Measurements from ENCODE around the gene PHIP.

DNA sequence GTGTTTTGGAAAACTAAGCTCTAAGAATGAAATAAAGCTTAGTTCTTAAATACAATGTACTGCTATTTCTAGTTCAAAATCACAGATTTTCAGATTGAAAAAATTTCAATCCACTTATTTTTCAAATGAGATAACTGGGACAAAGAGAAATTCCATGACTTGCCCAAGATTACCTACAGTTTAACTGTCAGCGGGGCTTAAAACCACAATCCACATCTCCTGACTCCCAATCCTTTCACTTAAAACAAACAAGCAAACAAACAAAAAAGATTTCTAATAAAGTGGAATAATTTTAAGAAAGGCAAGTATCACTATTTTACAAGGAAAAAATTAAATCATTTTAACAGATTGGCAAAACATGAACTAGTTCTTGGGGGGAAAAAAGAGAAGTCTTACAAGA, 4.2 kb downstream of the PHIP start:
- TF ChIP-seq, protein P1, sequence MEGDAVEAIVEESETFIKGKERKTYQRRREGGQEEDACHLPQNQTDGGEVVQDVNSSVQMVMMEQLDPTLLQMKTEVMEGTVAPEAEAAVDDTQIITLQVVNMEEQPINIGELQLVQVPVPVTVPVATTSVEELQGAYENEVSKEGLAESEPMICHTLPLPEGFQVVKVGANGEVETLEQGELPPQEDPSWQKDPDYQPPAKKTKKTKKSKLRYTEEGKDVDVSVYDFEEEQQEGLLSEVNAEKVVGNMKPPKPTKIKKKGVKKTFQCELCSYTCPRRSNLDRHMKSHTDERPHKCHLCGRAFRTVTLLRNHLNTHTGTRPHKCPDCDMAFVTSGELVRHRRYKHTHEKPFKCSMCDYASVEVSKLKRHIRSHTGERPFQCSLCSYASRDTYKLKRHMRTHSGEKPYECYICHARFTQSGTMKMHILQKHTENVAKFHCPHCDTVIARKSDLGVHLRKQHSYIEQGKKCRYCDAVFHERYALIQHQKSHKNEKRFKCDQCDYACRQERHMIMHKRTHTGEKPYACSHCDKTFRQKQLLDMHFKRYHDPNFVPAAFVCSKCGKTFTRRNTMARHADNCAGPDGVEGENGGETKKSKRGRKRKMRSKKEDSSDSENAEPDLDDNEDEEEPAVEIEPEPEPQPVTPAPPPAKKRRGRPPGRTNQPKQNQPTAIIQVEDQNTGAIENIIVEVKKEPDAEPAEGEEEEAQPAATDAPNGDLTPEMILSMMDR (IDR thresholded peaks at IDR 0.05; ENCODE audit: extremely low read depth in 1 of 2, insufficient read depth in 1 of 2, low read depth in 1 of 2, low read length in 2 of 2) = no peak
- no peak for TF ChIP-seq EZH2 (IDR thresholded peaks at IDR 0.05; ENCODE audit: borderline replicate concordance, low read depth, low read length, severe bottlenecking)
- no peak for TF ChIP-seq JUN (IDR thresholded peaks at IDR 0.05; ENCODE audit: borderline replicate concordance, insufficient read depth, insufficient read length, low read depth)
- no peak for TF ChIP-seq POLR2AphosphoS5 (IDR thresholded peaks at IDR 0.05; ENCODE audit: insufficient read depth, low read depth, low read length)
- TF ChIP-seq POLR2A (IDR thresholded peaks at IDR 0.05; ENCODE audit: low read depth, low read length) = no peak

Measured in endothelial cell of umbilical vein (primary cell).